T-helper 2 cell treated with Interferon-gamma antibody and Interleukin-4, amounts not matched to agents 100 ng/mL and 5 ng/mL, for 36 hours (primary cell): ENCODE results near the gene CDYL2. TPM values are rescaled to one million over a fixed set of nuclear protein-coding genes. Genes with fewer than 3 reads are reported as not detected.
"Not testable (repeated sequence)": the region's sequence is repeated elsewhere in the genome, so short reads cannot be mapped to it uniquely, and the experiment has no call there.

Experiments used
- intact Hi-C: fragments of 100-400 bp; cut with micrococcal nuclease; formaldehyde crosslinking; loops from one replicate; pipeline ENCODE4 v1.15.1; 2023
- total RNA-seq: library from RNA; stranded (reverse); gene quantifications from 2 replicates; pipeline ENCODE4 v1.2.3, GENCODE V29; 2022

CDYL2 gene
- total RNA-seq, 1 donor from 2014 or later: 30.9 TPM

DNA sequence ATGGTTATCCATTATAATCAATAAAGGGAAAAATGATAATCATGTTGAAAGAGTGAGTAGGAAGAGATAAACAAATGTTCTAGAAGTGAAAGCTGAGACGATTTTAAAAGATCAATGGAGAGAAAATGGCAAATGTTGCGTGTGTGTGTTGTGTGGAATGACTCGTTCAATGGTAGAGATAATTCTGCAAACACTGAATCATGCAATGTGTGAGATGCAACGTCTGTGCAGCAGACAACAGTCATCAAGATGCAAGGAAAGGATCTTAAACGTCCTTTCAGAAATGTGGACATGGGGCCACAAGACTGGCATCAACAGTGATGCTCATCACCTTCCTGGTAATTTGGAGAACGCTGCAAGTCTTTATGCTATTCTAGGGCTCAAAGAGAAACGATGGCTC lies 124.4 kb downstream of the CDYL2 start:
- intact Hi-C loops: no loop called here

DNA sequence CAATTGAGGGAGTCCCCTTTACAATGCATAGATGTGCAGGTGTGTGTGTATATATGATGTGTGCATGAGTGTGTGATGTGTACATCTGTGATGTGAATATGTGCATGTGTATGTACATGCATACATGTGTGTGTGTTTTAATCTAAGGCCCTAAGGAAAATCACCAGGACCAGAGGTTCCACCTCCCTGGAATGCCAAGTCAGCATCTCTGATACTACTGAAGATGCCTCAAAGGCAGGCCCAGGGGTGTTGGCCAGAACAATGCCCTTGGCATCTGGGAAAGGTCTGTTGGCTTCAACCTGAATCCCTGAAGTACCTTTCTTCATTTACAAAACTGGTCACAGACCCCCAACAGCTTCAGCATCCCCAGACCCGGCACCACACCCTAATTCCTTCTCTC lies 129.5 kb downstream of the CDYL2 start:
- intact Hi-C loops: no loop called here

DNA sequence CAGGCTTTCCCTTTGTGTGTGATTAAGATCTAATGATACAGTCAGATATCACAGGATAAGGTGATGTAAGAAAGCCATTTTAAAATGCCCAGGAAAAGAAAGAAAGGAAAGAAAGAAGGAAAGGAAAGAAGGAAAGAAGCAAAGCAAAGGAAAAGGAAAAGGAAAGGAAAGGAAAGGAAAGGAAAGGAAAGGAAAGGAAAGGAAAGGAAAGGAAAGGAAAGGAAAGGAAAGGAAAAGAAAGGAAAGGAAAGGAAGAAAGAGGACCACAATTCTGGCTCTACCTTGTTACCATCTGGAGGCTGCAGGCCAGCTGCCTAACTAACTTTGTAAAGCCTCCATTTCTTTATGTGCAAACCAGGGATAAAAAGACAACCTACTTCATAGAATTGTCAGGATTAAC lies 132.0 kb downstream of the CDYL2 start:
- intact Hi-C loops: no loop called here

DNA sequence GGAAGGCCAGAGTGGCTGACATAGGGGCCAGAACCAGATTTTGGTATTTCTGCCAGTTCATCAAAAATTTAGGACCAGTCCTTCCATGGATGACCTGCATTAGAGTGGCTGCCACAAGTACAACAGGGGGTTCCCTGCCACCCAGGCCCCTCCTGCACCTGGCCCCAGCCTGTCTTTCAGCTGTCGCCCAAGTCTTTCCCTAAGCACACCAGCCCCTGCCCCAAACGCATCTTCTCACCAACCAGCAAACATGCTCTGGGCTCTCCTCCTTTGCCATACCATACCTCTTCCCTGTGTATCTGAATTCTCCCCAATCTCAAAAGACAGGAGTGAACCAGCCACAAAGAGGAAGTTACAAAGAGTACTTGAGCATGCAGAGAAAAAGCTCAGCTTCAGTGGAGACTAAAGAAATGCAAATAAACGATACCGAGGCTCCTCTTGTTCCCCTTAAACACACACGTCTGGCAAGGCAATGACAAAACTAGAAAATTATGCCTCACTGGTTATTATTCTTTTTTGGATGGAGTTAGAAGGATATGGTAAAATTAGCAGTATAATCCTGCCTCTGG lies 133.0 kb downstream of the CDYL2 start:
- intact Hi-C loops: no loop called here

DNA sequence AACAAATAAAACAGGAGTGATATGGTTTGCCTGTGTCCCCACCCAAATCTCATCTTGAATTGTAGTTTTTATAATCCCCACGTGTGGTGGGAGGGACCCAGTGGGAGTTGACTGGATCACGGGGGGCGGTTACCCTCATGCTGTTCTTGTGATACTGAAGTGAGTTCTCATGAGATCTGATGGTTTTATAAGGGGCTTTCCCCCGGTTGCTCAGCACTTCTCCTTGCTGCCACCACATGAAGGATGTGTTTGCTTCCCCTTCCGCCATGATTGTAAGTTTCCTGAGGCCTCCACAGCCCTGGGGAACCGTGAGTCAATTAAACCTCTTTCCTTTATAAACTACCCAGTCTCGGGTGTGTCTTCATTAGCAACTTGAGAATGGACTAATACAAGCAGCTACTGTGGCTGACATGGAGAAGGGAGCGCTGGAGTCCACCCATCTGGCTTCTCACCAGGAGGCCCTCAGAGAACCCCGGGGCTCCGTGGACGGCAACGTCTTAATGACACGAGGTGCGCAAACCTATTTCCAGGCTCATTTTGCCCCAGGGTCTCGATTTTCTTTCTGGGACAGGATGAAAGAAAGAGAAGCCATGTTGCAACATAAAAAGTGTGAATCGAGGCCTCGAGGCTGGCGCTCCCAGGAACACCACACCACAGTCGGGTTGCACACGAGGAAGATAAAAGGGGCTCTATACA lies 134.1 kb downstream of the CDYL2 start:
- intact Hi-C loops: no loop called here

DNA sequence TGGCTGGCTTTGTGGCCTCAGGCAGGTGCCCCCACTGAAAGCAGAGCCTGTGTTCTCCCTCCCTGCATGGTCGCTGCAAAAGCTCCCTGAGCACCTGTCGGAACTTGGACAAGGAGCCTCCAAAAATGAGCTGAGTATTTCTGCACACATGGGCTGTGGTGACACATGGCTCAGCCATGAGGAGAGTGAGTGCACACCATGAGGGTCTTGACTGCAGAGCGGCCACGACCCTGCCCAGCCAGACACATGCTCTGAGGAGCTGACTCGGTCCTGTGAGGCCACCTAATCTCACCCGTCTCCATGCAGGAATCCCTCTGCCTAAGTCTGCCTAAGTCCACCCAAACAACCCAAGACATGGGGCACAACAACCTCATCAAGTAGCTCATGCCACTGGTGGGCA lies 134.7 kb downstream of the CDYL2 start:
- intact Hi-C loops: no loop called here

GRCh38 chr16:80667925-80668324 lies 136.5 kb downstream of the CDYL2 start:
- intact Hi-C loops: no loop called here

DNA sequence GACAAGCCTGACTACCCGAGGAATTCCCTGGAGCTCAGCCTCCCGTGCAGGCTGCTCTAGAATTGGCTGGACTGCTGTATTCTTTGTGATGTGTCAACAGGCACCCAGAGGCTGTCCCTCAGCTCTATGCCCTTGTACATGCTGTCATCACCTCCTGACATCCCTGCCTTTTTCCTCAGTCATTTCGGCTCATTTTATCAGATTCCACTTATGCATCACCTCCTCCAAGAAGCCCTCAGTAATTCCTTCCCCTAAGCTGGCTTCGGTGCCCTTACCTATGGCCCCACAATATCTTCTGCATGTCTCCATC lies 137.2 kb downstream of the CDYL2 start:
- intact Hi-C loops: no loop called here

DNA sequence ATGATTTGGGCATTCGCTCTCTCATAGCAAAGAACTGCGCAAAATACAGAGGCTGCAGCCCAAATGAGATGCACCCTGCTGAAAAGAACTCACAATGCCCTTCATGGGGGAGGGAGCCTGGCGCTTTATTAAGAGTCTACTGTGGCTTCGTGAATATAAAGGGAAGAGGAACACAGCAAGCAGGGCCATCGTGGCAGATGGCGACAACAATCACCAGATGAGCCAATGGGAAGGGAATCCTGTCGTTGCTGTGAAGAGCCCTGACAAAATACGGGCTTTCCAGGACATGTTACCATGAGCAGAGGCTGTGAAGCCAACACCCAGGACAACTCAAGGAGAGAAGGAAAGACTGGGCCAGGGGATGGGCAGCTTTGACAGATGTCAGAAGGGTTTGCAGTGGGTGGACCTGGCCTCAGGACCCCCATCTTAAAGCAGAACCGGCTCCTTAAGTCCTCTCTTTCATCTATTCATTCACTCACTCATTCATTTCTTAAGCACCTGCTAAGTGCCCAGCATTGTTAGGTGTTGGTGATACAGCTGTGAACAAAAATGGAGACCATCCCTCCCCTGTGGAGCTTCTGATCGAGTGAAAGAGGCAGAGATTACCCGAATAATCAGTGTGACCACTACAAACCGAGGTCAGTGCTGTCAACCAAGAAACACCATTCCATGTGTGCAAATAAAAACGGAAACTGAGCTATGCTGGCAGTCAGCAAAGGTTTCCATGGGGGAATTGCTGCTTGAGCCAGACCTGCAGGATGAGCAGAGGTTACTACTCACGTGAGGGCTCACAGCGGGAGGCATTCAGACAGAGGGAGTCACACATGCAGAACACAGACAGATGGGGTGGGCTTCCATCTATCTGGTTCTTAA lies 137.8 kb downstream of the CDYL2 start:
- intact Hi-C loops: no loop called here

- intact Hi-C loops: no loop called here
Measured at GRCh38 chr16:80665356-80665755, 139.0 kb downstream of the CDYL2 start.

DNA sequence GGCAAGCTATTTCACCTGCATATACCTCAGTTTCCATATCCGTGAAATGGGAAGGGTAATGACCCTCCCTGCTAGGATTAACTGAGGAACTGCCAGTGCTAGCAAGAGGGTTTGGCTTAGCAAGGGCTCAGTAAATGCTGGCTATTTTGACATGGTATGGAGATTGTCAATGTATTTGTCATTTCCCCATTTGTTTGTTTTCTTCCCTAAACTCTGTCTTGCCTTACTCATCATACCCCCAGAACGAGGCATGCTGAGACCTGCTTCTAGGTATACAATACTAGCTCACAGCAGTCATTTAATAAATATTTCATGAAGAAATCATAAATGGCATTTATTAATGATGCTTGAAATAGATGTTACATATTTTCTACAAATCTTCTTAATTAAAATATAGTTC lies 139.6 kb downstream of the CDYL2 start:
- intact Hi-C loops: no loop called here

- intact Hi-C loops: no loop called here
Measured at GRCh38 chr16:80664226-80664625, 140.2 kb downstream of the CDYL2 start.

GRCh38 chr16:80663078-80663477 lies 141.3 kb downstream of the CDYL2 start:
- intact Hi-C loops: no loop called here

GRCh38 chr16:80659865-80660264 lies 144.5 kb downstream of the CDYL2 start:
- intact Hi-C loops: no loop called here

DNA sequence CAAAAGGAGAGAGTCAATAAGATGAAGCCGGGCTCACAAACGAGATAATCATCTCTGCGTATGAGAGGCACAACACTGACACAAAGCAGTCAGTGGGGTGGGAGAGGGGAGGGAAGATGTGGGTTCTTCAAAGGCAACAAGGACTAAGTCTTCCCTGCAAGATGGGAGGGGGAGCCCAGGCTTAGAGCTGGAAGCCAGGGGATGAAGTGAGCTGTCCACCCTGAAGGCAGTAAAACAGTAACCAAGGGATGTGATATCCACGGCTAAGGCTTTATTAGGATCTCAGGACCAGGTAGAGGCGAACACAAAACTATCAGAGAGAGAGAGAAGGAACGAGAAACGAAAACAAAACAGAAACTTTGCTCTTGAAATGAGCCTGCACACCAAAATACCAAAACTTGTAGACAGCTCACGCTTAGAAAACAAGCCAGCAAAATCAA lies 147.7 kb downstream of the CDYL2 start:
- intact Hi-C loops: loop anchor here (1.0 to 2.0 kb wide), 3 partner anchors 65 to 116 kb away; partner anchors contain the start of gene DYNLRB2

DNA sequence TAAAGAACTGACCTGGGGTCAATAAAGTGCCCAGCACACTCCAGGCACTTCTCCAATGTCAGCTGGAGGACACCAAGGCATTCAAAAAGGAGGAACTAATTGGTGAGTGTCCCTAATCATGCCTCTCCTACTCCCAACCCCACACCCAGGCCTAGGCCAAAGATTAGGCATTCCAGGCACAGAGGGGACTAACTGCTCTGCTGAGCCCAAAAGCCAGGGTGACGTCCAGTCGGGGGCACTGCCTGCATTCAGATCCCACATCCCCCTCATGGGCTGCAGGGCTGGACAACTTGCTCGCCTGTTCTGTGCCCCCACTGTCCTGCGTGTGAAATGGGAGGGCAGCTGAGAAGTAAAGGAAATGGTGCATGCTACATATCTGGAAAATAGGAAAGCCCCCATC lies 148.2 kb downstream of the CDYL2 start:
- intact Hi-C loops: loop anchor here (1.0 to 2.0 kb wide), 2 partner anchors 65 to 115 kb away; partner anchors contain the start of gene DYNLRB2

GRCh38 chr16:80655751-80656150 lies 148.6 kb downstream of the CDYL2 start:
- intact Hi-C loops: loop anchor here (1.0 to 2.0 kb wide), 2 partner anchors 64 to 115 kb away; partner anchors contain the start of gene DYNLRB2

DNA sequence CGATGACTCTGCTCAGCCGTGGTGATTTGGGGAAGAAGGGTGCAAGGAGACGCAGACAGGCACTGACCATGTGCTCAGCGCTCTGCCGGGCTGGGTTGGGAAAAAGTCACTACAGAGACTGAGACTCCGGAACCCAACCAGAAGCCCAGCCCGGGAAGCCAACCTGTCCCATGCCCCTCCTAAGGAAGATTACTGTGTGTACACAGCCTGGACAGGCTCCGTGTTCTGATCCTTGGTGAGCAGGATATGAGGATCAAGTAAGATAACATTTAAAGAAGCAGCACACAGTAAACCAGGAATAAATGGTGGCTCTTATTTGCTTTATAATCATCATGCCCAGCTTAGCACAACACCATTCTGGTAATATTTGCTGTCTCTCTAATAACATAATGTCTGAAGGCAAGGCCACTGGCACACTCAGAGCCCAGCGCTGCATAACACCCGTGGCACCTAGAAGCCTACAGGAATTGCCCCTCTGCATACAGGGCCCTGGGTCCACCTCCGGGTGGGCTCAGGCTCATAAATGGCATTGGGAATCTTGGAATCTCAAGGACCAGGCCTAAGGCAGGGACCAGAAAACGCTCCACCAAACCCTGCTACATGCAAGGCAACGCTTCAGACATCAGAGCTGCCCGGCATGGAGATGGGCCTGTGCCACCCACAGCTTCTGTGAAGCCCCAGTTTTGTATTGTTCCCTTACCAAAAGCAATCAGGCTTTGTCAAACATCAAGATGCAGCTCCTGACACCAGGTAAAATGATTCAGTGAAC lies 150.1 kb downstream of the CDYL2 start:
- intact Hi-C loops: loop anchor here (1.0 kb wide), 1 partner anchor 146 kb away; no protein-coding TSS in a partner anchor

GRCh38 chr16:80652441-80652840 lies 152.0 kb downstream of the CDYL2 start:
- intact Hi-C loops: no loop called here

- intact Hi-C loops: not testable (repeated sequence)
Measured at GRCh38 chr16:80650281-80650680, 154.1 kb downstream of the CDYL2 start.

- intact Hi-C loops: no loop called here
Measured at GRCh38 chr16:80640316-80640715, 164.1 kb downstream of the CDYL2 start.
